AG10803 (cell line): ENCODE data around the gene MICA.

Experiments used
- DNase-seq: peaks from one replicate; pipeline ENCODE4 v3.0.0; 2010; ENCODE audit warnings: low read depth
- H3K4me3 ChIP-seq: 2 replicates; pipeline ENCODE4 v1.5.1; 2011; ENCODE audit warnings: mild to moderate bottlenecking, low read length, control low read depth
- CTCF ChIP-seq: conservative IDR thresholded peaks from 2 replicates; pipeline ENCODE4 v1.5.1; 2011; ENCODE audit warnings: mild to moderate bottlenecking, low read length, control low read depth, inconsistent platforms

Gene MICA

DNA sequence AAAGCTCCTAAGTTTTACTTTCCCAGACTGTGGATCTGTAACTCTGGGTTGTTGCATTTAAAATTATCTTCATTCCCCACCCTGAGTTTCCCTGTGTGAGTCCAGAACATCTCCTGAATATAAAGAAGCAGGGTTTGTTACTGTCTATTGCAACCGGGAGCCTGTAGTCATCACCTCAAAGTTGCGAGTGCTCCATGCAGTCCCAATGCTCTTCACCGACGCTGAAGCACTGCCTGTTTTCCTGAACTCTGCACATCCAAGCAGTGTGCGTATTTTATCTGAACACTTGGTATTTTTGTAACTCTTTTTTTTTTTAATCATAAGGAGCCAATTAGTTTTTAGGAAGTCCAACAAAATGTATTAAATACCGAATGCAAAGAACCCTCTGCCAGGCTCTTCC, 45.5 kb upstream of the MICA start:
- no peak overlapping the region for H3K4me3 ChIP-seq
- no peak for DNase-seq
- TF ChIP-seq CTCF = no peak

- TF ChIP-seq CTCF = no peak
- H3K4me3 ChIP-seq = no peak overlapping the region
- no peak for DNase-seq
These were observed 45.1 kb upstream of the MICA start for GRCh38 chr6:31358302-31358701.

DNA sequence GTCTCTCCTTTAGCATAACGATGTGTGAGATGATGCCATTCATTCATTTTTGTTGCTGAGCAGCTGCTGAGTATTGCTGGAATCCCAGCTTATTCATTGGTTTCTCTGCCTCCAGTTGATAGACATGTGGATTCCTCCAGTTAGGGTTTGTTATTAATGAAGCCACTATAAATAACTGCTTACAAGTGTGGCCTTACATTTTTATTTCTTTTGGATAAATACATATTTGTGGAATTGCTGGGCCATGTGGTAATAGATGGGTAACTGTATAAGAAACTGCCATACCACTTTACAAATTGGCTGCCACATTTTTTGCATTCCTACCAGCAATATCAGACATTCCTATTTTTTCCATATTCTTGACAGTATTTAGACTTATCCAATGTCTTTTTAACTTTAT, 43.8 kb upstream of the MICA start:
- H3K4me3 ChIP-seq = no peak overlapping the region
- no peak for TF ChIP-seq CTCF
- no peak for DNase-seq

GRCh38 chr6:31362751-31363150, 40.6 kb upstream of the MICA start:
- no peak for TF ChIP-seq CTCF

GRCh38 chr6:31363811-31364210, 39.6 kb upstream of the MICA start:
- TF ChIP-seq CTCF = no peak
- DNase-seq = no peak

More at GRCh38 chr6:31362751-31363150, 40.6 kb upstream of the MICA start:
- DNase-seq = no peak
- no peak overlapping the region for H3K4me3 ChIP-seq

DNA sequence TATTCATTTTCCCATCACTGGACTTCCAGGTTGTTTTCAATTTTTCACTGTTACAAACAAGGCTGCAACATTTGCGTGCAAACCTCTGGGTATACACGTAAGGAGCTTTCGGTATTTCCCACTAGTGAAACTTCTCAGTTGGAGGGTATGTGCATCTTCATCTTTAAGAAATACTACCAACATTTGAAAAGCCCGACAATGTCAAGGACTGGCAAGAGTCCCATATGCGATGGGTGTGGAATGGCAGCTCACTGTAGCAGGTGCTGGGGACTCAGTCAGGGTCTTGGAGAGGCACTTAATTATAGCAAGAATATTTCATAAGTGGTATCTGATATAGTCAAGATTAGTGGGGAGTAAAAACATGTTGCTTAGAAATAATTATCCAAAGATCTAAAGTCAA, 37.5 kb upstream of the MICA start:
- TF ChIP-seq CTCF = no peak
- DNase-seq = no peak
- H3K4me3 ChIP-seq = no peak overlapping the region

More at GRCh38 chr6:31363811-31364210, 39.6 kb upstream of the MICA start:
- H3K4me3 ChIP-seq = no peak overlapping the region

- DNase-seq = peak; percentile 81
- peak; percentile 96 for TF ChIP-seq CTCF
- peak overlapping the region; percentile 37 for H3K4me3 ChIP-seq
These were observed 36.5 kb upstream of the MICA start for GRCh38 chr6:31366693-31367470.
